ENCODE data around the gene IL18BP. TPM values are rescaled to one million over a fixed set of nuclear protein-coding genes. Genes with fewer than 3 reads are reported as not detected.
A peak's percentile ranks its signal among the peaks of the same experiment; 100 is the strongest.

Gene IL18BP
- total RNA-seq, 4 donors from 2014 or later: 0.91 to 3.0 (median 2.5) TPM

DNA sequence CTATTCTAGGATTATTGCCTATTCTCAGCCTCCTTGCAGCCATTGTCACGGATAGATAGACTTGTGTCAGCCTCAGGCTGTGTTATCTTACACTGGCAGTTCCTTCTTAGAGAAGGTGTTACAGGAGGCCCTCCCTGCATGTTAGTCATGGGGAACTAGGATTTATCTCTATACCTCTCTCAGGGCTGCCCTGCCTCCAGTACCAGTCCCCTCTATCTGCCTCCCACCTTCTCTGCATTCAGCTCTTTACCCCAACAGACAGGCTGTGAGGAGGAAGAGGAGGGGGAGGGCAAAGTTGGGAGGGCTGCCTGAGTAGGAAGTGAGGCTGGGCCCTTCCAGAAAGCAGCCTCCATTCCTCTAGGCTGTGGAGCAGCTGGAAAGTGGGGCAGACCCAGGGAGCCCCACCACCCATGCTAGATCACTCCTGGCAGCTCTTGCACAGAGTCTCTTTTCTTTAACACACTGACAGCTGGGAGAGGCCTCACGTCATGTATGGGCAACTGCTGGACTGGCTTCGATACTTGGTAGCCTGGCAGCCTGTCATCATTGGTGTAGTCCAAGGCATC lies 2.9 kb upstream of the IL18BP start:
- Histone ChIP-seq H3K27ac (no peak overlapping the region), H3K27me3 (no peaks in the 10 kb centered on the region), H3K4me3 (no peak overlapping the region), H3K4me1 (peaks cover 7 to 10% of the 10 kb centered on the region in 2 donors), H3K9me3 (no peaks in the 10 kb centered on the region), H3K36me3 (peaks cover 0 to 5% of the 10 kb centered on the region in 2 donors)
- intact Hi-C loops (cut with DNase I; ENCODE audit: low total_unique reads): no loop called here
- in situ Hi-C loops (cut with MboI; ENCODE audit: low sequenced_read_pairs in 4 of 4): loop anchor here in 2 of 4 donors (25.0 kb wide), 2 partner anchors 416 to 441 kb away; partner anchors contain the start of gene CLPB (in 1 of the 2)
- ATAC-seq: no peak
- no peak for DNase-seq
- TF ChIP-seq POLR2A (IDR thresholded peaks at IDR 0.05): no peak
- TF ChIP-seq, protein P1, sequence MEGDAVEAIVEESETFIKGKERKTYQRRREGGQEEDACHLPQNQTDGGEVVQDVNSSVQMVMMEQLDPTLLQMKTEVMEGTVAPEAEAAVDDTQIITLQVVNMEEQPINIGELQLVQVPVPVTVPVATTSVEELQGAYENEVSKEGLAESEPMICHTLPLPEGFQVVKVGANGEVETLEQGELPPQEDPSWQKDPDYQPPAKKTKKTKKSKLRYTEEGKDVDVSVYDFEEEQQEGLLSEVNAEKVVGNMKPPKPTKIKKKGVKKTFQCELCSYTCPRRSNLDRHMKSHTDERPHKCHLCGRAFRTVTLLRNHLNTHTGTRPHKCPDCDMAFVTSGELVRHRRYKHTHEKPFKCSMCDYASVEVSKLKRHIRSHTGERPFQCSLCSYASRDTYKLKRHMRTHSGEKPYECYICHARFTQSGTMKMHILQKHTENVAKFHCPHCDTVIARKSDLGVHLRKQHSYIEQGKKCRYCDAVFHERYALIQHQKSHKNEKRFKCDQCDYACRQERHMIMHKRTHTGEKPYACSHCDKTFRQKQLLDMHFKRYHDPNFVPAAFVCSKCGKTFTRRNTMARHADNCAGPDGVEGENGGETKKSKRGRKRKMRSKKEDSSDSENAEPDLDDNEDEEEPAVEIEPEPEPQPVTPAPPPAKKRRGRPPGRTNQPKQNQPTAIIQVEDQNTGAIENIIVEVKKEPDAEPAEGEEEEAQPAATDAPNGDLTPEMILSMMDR (IDR thresholded peaks at IDR 0.05 in 4 of 5, conservative IDR thresholded peaks at IDR 0.05 in 1 of 5): no peak

DNA sequence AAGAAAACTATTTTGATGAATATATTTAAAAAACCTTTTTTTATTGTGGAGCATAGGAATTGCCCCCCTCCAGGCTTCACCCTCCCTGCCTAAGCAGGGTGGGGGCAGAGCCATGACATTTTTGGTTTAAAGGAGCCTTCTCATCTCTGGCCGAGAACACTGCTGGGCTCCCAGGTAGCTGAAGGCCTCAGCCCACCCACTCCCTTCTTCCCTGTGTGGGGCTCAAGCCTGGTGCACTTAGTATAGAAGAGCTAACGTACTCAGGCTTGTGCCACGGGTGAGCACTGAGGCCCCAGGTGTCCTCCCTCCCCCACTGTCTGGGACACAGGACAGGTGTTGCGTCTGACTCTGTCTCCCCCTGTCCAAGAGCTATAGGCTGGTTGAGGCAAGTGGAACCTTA lies 2.2 kb upstream of the IL18BP start:
- DNase-seq (no peak), ATAC-seq (no peak)
- Histone ChIP-seq H3K9me3 (no peaks in the 10 kb centered on the region), H3K4me3 (no peak overlapping the region), H3K27ac (peak overlapping the region in 1 of 4 donors; percentile 48), H3K4me1 (peaks cover 7 to 10% of the 10 kb centered on the region in 2 donors), H3K36me3 (no peaks in the 10 kb centered on the region), H3K27me3 (no peaks in the 10 kb centered on the region)
- TF ChIP-seq, protein P1 (IDR thresholded peaks at IDR 0.05 in 4 of 5, conservative IDR thresholded peaks at IDR 0.05 in 1 of 5): no peak
- no peak for TF ChIP-seq POLR2A (IDR thresholded peaks at IDR 0.05)
- intact Hi-C loops (cut with DNase I; ENCODE audit: low total_unique reads): no loop called here
- in situ Hi-C loops (cut with MboI; ENCODE audit: low sequenced_read_pairs in 4 of 4): loop anchor here in 2 of 4 donors (25.0 kb wide), 2 partner anchors 416 to 441 kb away; partner anchors contain the start of gene CLPB (in 1 of the 2)

GRCh38 chr11:71996946-71997345 lies 1.8 kb upstream of the IL18BP start:
- DNase-seq (peak in 1 of 2 donors; percentile 78), ATAC-seq (peak in 1 of 2 donors; percentile 75)
- in situ Hi-C loops (cut with MboI; ENCODE audit: low sequenced_read_pairs in 4 of 4): loop anchor here in 2 of 4 donors (25.0 kb wide), 2 partner anchors 415 to 440 kb away; partner anchors contain the start of gene CLPB (in 1 of the 2)

DNA sequence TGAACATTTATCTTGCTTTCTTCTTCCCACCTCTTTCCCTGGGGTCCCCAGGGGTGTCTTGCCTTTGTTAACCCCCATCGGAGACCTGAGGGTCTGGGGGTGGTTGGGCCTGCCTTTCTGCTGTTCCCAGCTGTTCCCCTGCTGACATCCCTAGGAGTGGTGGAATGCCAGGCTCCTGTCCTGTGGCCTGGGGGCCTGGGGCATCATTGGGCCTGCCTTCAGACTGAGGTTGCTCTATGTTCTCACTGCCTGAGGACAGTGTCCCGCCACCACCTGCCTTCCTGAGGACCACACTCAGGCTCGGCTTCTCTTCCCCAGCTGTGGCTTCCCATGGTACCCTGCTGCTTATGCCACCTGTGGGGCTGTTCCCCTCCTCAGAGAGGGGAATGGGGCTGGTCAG lies 1.1 kb upstream of the IL18BP start:
- H3K4me1 ChIP-seq: peaks cover 7 to 10% of the 10 kb centered on the region in 2 donors
- no peak for ATAC-seq

More at GRCh38 chr11:71996946-71997345, 1.8 kb upstream of the IL18BP start:
- TF ChIP-seq, protein P1 (IDR thresholded peaks at IDR 0.05 in 4 of 5, conservative IDR thresholded peaks at IDR 0.05 in 1 of 5): no peak
- no peak for TF ChIP-seq POLR2A (IDR thresholded peaks at IDR 0.05)
- H3K36me3 ChIP-seq: no peaks in the 10 kb centered on the region
- peak overlapping the region in 2 of 4 donors; percentile 48 to 73 for H3K27ac ChIP-seq
- no peak overlapping the region for H3K4me3 ChIP-seq
- no peaks in the 10 kb centered on the region for H3K27me3 ChIP-seq
- intact Hi-C loops (cut with DNase I; ENCODE audit: low total_unique reads): no loop called here
- peaks cover 7 to 10% of the 10 kb centered on the region in 2 donors for H3K4me1 ChIP-seq
- no peaks in the 10 kb centered on the region for H3K9me3 ChIP-seq

More for the DNA sequence above, 1.1 kb upstream of the IL18BP start:
- in situ Hi-C loops (cut with MboI; ENCODE audit: low sequenced_read_pairs in 4 of 4) (loop anchor here in 2 of 4 donors (25.0 kb wide), 2 partner anchors 415 to 440 kb away; partner anchors contain the start of gene CLPB (in 1 of the 2)), intact Hi-C loops (cut with DNase I; ENCODE audit: low total_unique reads) (no loop called here)
- DNase-seq: no peak
- Histone ChIP-seq H3K27me3 (no peaks in the 10 kb centered on the region), H3K36me3 (no peaks in the 10 kb centered on the region), H3K27ac (peak overlapping the region in 2 of 4 donors; percentile 48 to 73), H3K9me3 (no peaks in the 10 kb centered on the region), H3K4me3 (no peak overlapping the region)
- TF ChIP-seq POLR2A (IDR thresholded peaks at IDR 0.05): no peak
- TF ChIP-seq, protein P1 (IDR thresholded peaks at IDR 0.05 in 4 of 5, conservative IDR thresholded peaks at IDR 0.05 in 1 of 5): no peak

All from gastrocnemius medialis (tissue), 4 donors.